Small intestine (tissue), 4 donors: ENCODE results near the gene LIN28A. TPM values are rescaled to one million over a fixed set of nuclear protein-coding genes. Genes with fewer than 3 reads are reported as not detected.

Experiments used
- polyA plus RNA-seq, 4 donors: library from polyadenylated mRNA; stranded (reverse) in 3 of 4; unstranded in 1 of 4; fragments of 200-250 nt in 3 of 4; fragments of 120-200 nt in 1 of 4; gene quantifications; one replicate each; pipeline versions ENCODE4 v1.2.1 to v1.2.3, GENCODE V29; 2013
- donor health status: healthy with polysubstance abuse.
- donor health status: Bipolar disorder and iron deficiency.
- donor health status: healthy.

LIN28A gene
- polyA plus RNA-seq, 4 donors: 0.03 TPM; not detected in 3

Other genes with a start within 250 kb of the LIN28A start
- gene C1orf232, start 241.9 kb upstream of the LIN28A start, polyA plus RNA-seq: not detected
- 100 to 1,000 TPM in 2 of 4 donors, 10 to 100 TPM in 2; 27.7 to 152 (median 94.7) TPM for gene ZNF593, start 240.9 kb upstream of the LIN28A start, polyA plus RNA-seq
- under 1 TPM in 2 of 4 donors, not detected in 2; 0.16 to 0.50 TPM for gene ZNF593OS, start 239.0 kb upstream of the LIN28A start, polyA plus RNA-seq
- 10 to 100 TPM; 16.1 to 85.0 (median 47.9) TPM for gene CNKSR1, start 233.3 kb upstream of the LIN28A start, polyA plus RNA-seq
- gene CATSPER4, start 220.2 kb upstream of the LIN28A start, polyA plus RNA-seq: under 1 TPM in 1 of 4 donors, not detected in 3; 0.09 TPM
- gene CEP85, start 176.6 kb upstream of the LIN28A start, polyA plus RNA-seq: 10 to 100 TPM in 1 of 4 donors, 1 to 10 TPM in 3; 2.7 to 11.0 (median 5.6) TPM
- gene SH3BGRL3, start 130.7 kb upstream of the LIN28A start, polyA plus RNA-seq: 100 to 1,000 TPM in 3 of 4 donors, 10 to 100 TPM in 1; 90.9 to 238 (median 178) TPM
- 10 to 100 TPM in 2 of 4 donors, 1 to 10 TPM in 2; 1.1 to 35.5 (median 11.4) TPM for gene UBXN11, start 104.2 kb upstream of the LIN28A start, polyA plus RNA-seq
- gene CD52, start 92.9 kb upstream of the LIN28A start, polyA plus RNA-seq: 100 to 1,000 TPM in 1 of 4 donors, 10 to 100 TPM in 3; 23.1 to 116 (median 36.8) TPM
- 100 to 1,000 TPM in 2 of 4 donors, 1 to 10 TPM in 2; 2.4 to 267 (median 63.7) TPM for gene CRYBG2, start 56.7 kb upstream of the LIN28A start, polyA plus RNA-seq
- gene ZNF683, start 38.1 kb upstream of the LIN28A start, polyA plus RNA-seq: under 1 TPM in 2 of 4 donors, not detected in 2; 0.07 to 0.13 TPM
- 10 to 100 TPM; 21.2 to 32.9 (median 30.8) TPM for gene DHDDS, start 21.5 kb downstream of the LIN28A start, polyA plus RNA-seq
- 100 to 1,000 TPM; 231 to 855 (median 506) TPM for gene HMGN2, start 61.6 kb downstream of the LIN28A start, polyA plus RNA-seq
- gene RPS6KA1, start 118.9 kb downstream of the LIN28A start, polyA plus RNA-seq: 100 to 1,000 TPM in 3 of 4 donors, 10 to 100 TPM in 1; 60.9 to 223 (median 139) TPM